A673 (cell line): Measurements from ENCODE around the gene CSGALNACT2. TPM values are rescaled to one million over a fixed set of nuclear protein-coding genes. Genes with fewer than 3 reads are reported as not detected.
A peak's percentile ranks its signal among the peaks of the same experiment; 100 is the strongest.

Source experiments
- BruUV-seq: library from RNA; stranded (reverse); fragments of 400-500 nt; replicated peaks from 2 replicates; lab custom pipeline; 2021; lab: Mats Ljungman, UMichigan
- CTCF ChIA-PET: fragments of 300-600 bp; sonication (Branson Sonifier 250); formaldehyde crosslinking; loops from one replicate; lab custom pipeline; 2022; ENCODE audit warnings: antibody characterized with exemption; lab: Charles Lee
- POLR2A ChIA-PET: fragments of 300-600 bp; sonication (Branson Sonifier 250); formaldehyde crosslinking; loops from one replicate; lab custom pipeline; 2022; ENCODE audit warnings: antibody characterized with exemption; ENCODE audit not compliant: low non-redundant PET; lab: Charles Lee
- DNase-seq: peaks from one replicate; pipeline ENCODE4 v3.0.0-alpha.2; 2015; ENCODE audit warnings: low spot score
- H3K27ac ChIP-seq: fragments of 200-600 bp; sonication (generic); 2 replicates; pipeline ENCODE4 v1.5.1; 2016; ENCODE audit warnings: mixed run types, low read depth, mild to moderate bottlenecking, mixed read lengths, antibody characterized with exemption, low read length; ENCODE audit not compliant: poor library complexity, severe bottlenecking
- H3K27me3 ChIP-seq: fragments of 200-600 bp; sonication (generic); replicated peaks from 2 replicates; pipeline ENCODE4 v1.6.1; 2017; ENCODE audit warnings: mixed run types, low read depth, mild to moderate bottlenecking, mixed read lengths, antibody characterized with exemption, low read length; ENCODE audit not compliant: insufficient read depth, poor library complexity
- H3K36me3 ChIP-seq: fragments of 200-600 bp; sonication (generic); 2 replicates; pipeline ENCODE4 v1.6.1; 2016; ENCODE audit warnings: mixed run types, mild to moderate bottlenecking, mixed read lengths, antibody characterized with exemption, low read length; ENCODE audit not compliant: insufficient read depth, poor library complexity, severe bottlenecking
- H3K4me1 ChIP-seq: fragments of 200-600 bp; sonication (generic); 2 replicates; pipeline ENCODE4 v1.6.1; 2017; ENCODE audit warnings: mixed run types, mild to moderate bottlenecking, mixed read lengths, antibody characterized with exemption, low read length; ENCODE audit not compliant: insufficient read depth, poor library complexity, severe bottlenecking
- H3K4me3 ChIP-seq: fragments of 200-600 bp; sonication (generic); 2 replicates; pipeline ENCODE4 v1.5.1; 2016; ENCODE audit warnings: low read depth, mixed run types, mild to moderate bottlenecking, mixed read lengths, low read length; ENCODE audit not compliant: poor library complexity, severe bottlenecking
- H3K9me3 ChIP-seq: fragments of 200-600 bp; sonication (generic); 2 replicates; pipeline ENCODE4 v1.6.1; 2016; ENCODE audit warnings: mixed run types, low read depth, mild to moderate bottlenecking, mixed read lengths, antibody characterized with exemption, low read length; ENCODE audit not compliant: poor library complexity, severe bottlenecking
- CTCF ChIP-seq: fragments of 300-800, 200-600 bp; sonication (generic); conservative IDR thresholded peaks from 2 replicates; pipeline ENCODE4 v1.5.1; 2017; ENCODE audit warnings: low read depth, mild to moderate bottlenecking, antibody characterized with exemption, low read length, moderate library complexity, mixed read lengths
- EZH2 ChIP-seq: fragments of 200-600 bp; sonication (generic); IDR thresholded peaks from 2 replicates; pipeline ENCODE4 v1.6.1; 2017; ENCODE audit warnings: borderline replicate concordance, low read depth, mild to moderate bottlenecking, mixed read lengths, antibody characterized with exemption, low read length; ENCODE audit not compliant: poor library complexity, severe bottlenecking
- intact Hi-C: fragments of 100-400 bp; cut with micrococcal nuclease; formaldehyde crosslinking; loops from one replicate; pipeline ENCODE4 v1.10.0; 2022; ENCODE audit not compliant: unreplicated experiment
- total RNA-seq: library from RNA; stranded (reverse); gene quantifications from 2 replicates; pipeline ENCODE4 v1.2.3, GENCODE V29; 2021

Gene CSGALNACT2
- total RNA-seq, 1 experiment from 2014 or later = 18.6 TPM

- ChIA-PET POLR2A (no interaction called here), CTCF (no interaction called here)
- BruUV-seq = no TSS peak
- H3K27me3 ChIP-seq = no peaks in the 10 kb centered on the region
- H3K27ac ChIP-seq = no peak overlapping the region
- no peak overlapping the region for H3K4me3 ChIP-seq
- no peaks in the 10 kb centered on the region for H3K4me1 ChIP-seq
- no peak for DNase-seq
- no peak for TF ChIP-seq CTCF
- TF ChIP-seq EZH2 = no peak
- H3K9me3 ChIP-seq = no peaks in the 10 kb centered on the region
- intact Hi-C loops = loop anchor here (10.0 kb wide), 1 partner anchor 336 kb away; no protein-coding TSS in a partner anchor
- H3K36me3 ChIP-seq = no peaks in the 10 kb centered on the region
Observed at GRCh38 chr10:43200538-43201390, 62.5 kb downstream of the CSGALNACT2 start.

GRCh38 chr10:43201545-43202131 lies 63.4 kb downstream of the CSGALNACT2 start:
- TF ChIP-seq EZH2 (no peak), CTCF (no peak)
- Histone ChIP-seq H3K9me3 (no peaks in the 10 kb centered on the region), H3K36me3 (no peaks in the 10 kb centered on the region), H3K27me3 (no peaks in the 10 kb centered on the region), H3K4me1 (no peaks in the 10 kb centered on the region), H3K27ac (no peak overlapping the region), H3K4me3 (no peak overlapping the region)
- BruUV-seq = no TSS peak
- CTCF ChIA-PET = no interaction called here
- POLR2A ChIA-PET = no interaction called here
- DNase-seq = no peak
- intact Hi-C loops = loop anchor here (10.0 kb wide), 1 partner anchor 337 kb away; no protein-coding TSS in a partner anchor

- ChIA-PET POLR2A (no interaction called here), CTCF (no interaction called here)
- no peaks in the 10 kb centered on the region for H3K27me3 ChIP-seq
- intact Hi-C loops = loop anchor here (10.0 kb wide), 1 partner anchor 337 kb away; no protein-coding TSS in a partner anchor
- no TSS peak for BruUV-seq
- peak; percentile 52 for DNase-seq
- peak; percentile 64 for TF ChIP-seq CTCF
- TF ChIP-seq EZH2 = no peak
- peak overlapping the region; percentile 34 for H3K4me3 ChIP-seq
- no peaks in the 10 kb centered on the region for H3K36me3 ChIP-seq
- H3K9me3 ChIP-seq = no peaks in the 10 kb centered on the region
- no peaks in the 10 kb centered on the region for H3K4me1 ChIP-seq
- no peak overlapping the region for H3K27ac ChIP-seq
Observed at GRCh38 chr10:43202224-43202656, 64.0 kb downstream of the CSGALNACT2 start.
